UCSD-AML1 (cell line): ENCODE data around the gene GCNT2.
"Not testable (repeated sequence)": the region's sequence is repeated elsewhere in the genome, so short reads cannot be mapped to it uniquely, and the experiment has no call there.

ENCODE experiments used
- DNase-seq: peaks from one replicate; lab custom pipeline; 2025; ENCODE audit not compliant: unreplicated experiment; lab: John Stamatoyannopoulos, UW

The GCNT2 gene

GRCh38 chr6:10543488-10543887 is 22.3 kb downstream of the GCNT2 start:
- DNase-seq: no peak

GRCh38 chr6:10545482-10545881 is 24.3 kb downstream of the GCNT2 start:
- no peak for DNase-seq

- DNase-seq: no peak
These were observed 26.7 kb downstream of the GCNT2 start for GRCh38 chr6:10547809-10548208.

GRCh38 chr6:10550764-10551163 is 29.6 kb downstream of the GCNT2 start:
- DNase-seq: no peak

- no peak for DNase-seq
These were observed 31.2 kb downstream of the GCNT2 start for GRCh38 chr6:10552270-10552810.

- no peak for DNase-seq
These were observed 32.7 kb downstream of the GCNT2 start for GRCh38 chr6:10553871-10554270.

- no peak for DNase-seq
These were observed 33.7 kb downstream of the GCNT2 start for GRCh38 chr6:10554826-10555225.

- DNase-seq: no peak
These were observed 34.6 kb downstream of the GCNT2 start for GRCh38 chr6:10555625-10556309.

- no peak for DNase-seq
These were observed 35.4 kb downstream of the GCNT2 start for GRCh38 chr6:10556589-10556988.

GRCh38 chr6:10556992-10557391 is 35.8 kb downstream of the GCNT2 start:
- no peak for DNase-seq

GRCh38 chr6:10557913-10558312 is 36.8 kb downstream of the GCNT2 start:
- no peak for DNase-seq

- DNase-seq: no peak
These were observed 37.4 kb downstream of the GCNT2 start for GRCh38 chr6:10558565-10558964.

GRCh38 chr6:10559522-10560152 is 38.5 kb downstream of the GCNT2 start:
- DNase-seq: no peak

- DNase-seq: no peak
These were observed 40.6 kb downstream of the GCNT2 start for GRCh38 chr6:10561611-10562199.

GRCh38 chr6:10564975-10565673 is 44.0 kb downstream of the GCNT2 start:
- no peak for DNase-seq

GRCh38 chr6:10565913-10566312 is 44.8 kb downstream of the GCNT2 start:
- no peak for DNase-seq

- DNase-seq: no peak
These were observed 46.3 kb downstream of the GCNT2 start for GRCh38 chr6:10567256-10568026.

GRCh38 chr6:10569392-10570127 is 48.4 kb downstream of the GCNT2 start:
- DNase-seq: no peak

GRCh38 chr6:10575519-10575918 is 54.4 kb downstream of the GCNT2 start:
- DNase-seq: not testable (repeated sequence)

GRCh38 chr6:10576226-10576625 is 55.1 kb downstream of the GCNT2 start:
- no peak for DNase-seq
